GM20431 (cell line): ENCODE results near the gene CTSL.

ENCODE experiments used
- in situ Hi-C: fragments of 300-500 bp; cut with MseI, MboI; formaldehyde crosslinking; loops from one replicate; pipeline ENCODE4 v1.15.0; 2020; ENCODE audit warnings: low sequenced_read_pairs; ENCODE audit not compliant: unreplicated experiment

CTSL gene

GRCh38 chr9:87698069-87698809, 27.7 kb upstream of the CTSL start:
- in situ Hi-C loops = no loop called here

GRCh38 chr9:87699835-87700234, 26.1 kb upstream of the CTSL start:
- in situ Hi-C loops = no loop called here

DNA sequence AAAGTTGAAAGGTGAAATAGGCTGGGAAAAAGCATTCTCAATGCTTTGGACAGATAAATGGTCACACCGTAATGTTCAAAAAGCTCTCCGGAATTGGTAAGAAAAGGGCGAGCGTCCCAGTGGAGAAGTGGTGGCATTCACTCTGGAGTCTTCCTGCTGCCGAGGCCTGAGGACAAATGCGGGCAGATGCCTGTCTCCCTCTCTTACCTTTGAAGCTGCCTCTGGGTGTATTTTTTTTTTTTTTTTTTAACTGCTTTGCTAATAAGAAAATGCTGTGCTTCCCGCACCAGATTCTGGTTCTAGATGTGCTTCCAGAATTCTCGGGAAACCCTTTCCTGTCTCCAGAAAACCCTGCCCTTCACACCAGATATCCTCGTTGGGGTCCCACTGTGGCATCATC, 24.4 kb upstream of the CTSL start:
- in situ Hi-C loops = no loop called here

DNA sequence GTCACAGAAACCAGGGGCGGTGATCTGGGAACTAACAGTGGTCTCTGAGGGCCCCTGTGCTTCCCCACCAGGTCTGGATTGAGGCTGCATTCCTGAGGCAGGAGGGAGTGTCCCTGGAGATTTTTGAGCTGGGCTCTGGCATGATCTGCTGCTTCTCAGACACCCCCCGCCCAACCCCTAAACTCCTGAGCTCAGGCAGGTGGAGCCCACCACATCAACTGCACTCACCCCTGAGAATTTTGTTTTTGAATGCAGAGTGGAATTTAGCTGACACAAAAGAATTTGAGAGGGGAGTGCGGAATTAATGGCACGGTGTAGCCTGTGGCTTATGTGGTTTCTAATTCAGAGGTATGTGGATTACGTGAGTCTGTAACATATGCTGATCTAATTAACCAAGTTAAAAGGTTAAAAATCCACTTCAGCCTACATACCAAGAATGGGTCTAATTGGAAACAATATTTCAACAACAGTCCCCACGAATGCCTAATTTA, 23.9 kb upstream of the CTSL start:
- in situ Hi-C loops = no loop called here

- in situ Hi-C loops = no loop called here
Observed at GRCh38 chr9:87702921-87703320, 23.0 kb upstream of the CTSL start.

- in situ Hi-C loops = no loop called here
Observed at GRCh38 chr9:87703636-87704276, 22.2 kb upstream of the CTSL start.

GRCh38 chr9:87704342-87704741, 21.6 kb upstream of the CTSL start:
- in situ Hi-C loops = no loop called here

DNA sequence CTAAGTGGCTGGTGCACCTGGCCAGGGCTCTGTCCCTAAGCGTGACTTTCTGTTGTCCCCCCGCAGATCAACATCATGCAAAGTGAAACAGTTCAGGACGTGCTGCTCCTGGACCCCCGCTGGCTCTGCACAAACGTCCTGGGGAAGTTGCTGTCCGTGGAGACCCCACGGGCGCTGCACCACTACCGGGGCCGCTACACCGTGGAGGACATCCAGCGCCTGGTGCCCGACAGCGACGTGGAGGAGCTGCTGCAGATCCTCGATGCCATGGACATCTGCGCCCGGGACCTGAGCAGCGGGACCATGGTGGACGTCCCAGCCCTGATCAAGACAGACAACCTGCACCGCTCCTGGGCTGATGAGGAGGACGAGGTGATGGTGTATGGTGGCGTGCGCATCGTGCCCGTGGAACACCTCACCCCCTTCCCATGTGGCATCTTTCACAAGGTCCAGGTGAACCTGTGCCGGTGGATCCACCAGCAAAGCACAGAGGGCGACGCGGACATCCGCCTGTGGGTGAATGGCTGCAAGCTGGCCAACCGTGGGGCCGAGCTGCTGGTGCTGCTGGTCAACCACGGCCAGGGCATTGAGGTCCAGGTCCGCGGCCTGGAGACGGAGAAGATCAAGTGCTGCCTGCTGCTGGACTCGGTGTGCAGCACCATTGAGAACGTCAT, 19.7 kb upstream of the CTSL start:
- in situ Hi-C loops = no loop called here

DNA sequence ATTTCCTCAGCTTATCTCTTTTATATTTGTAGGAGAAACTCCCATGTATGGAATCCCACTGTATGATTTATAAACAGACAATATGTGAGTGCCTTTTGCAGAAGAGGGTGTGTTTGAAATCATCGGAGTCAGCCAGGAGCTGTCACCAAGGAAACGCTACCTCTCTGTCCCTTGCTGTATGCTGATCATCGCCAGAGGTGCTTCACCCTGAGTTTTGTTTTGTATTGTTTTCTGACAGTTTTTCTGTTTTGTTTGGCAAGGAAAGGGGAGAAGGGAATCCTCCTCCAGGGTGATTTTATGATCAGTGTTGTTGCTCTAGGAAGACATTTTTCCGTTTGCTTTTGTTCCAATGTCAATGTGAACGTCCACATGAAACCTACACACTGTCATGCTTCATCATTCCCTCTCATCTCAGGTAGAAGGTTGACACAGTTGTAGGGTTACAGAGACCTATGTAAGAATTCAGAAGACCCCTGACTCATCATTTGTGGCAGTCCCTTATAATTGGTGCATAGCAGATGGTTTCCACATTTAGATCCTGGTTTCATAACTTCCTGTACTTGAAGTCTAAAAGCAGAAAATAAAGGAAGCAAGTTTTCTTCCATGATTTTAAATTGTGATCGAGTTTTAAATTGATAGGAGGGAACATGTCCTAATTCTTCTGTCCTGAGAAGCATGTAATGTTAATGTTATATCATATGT, 18.0 kb upstream of the CTSL start:
- in situ Hi-C loops = no loop called here

- in situ Hi-C loops = no loop called here
Observed at GRCh38 chr9:87708546-87708945, 17.4 kb upstream of the CTSL start.

DNA sequence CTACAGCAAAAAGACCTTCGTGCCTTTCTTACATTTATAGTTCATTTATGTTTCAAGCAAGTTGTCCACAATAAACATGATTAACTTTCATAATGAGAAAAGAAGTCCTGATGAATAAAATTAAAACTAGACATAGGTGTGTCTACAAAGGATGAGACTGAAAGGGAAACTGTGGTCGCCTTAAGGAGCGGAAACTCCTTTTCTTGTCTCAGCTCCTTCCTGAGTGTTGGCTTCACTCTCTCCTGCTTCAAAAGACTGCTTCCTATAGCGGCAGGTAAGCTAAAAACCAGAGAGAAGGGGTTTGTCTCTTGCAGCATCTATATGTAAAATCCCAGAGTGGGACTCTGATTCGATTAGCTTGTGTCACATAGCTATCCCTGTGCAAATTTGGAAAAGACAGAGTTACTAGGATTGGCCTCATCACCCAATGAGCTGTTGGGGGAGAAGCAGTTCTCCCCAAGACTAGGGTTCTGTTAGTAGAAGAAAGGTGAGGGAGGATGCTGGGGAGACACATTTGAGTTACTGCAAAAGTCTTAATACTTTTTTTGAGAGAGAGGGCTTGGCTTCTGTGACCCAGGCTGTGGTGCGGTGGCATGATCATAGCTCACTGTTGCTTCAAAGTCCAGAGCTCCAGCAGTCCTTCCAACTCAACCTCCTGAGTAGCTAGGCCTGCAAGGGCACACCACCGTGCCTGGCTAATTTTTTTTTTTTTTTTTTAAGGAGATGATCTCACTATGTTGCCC, 16.8 kb upstream of the CTSL start:
- in situ Hi-C loops = no loop called here

- in situ Hi-C loops = no loop called here
Observed at GRCh38 chr9:87710443-87710842, 15.5 kb upstream of the CTSL start.

DNA sequence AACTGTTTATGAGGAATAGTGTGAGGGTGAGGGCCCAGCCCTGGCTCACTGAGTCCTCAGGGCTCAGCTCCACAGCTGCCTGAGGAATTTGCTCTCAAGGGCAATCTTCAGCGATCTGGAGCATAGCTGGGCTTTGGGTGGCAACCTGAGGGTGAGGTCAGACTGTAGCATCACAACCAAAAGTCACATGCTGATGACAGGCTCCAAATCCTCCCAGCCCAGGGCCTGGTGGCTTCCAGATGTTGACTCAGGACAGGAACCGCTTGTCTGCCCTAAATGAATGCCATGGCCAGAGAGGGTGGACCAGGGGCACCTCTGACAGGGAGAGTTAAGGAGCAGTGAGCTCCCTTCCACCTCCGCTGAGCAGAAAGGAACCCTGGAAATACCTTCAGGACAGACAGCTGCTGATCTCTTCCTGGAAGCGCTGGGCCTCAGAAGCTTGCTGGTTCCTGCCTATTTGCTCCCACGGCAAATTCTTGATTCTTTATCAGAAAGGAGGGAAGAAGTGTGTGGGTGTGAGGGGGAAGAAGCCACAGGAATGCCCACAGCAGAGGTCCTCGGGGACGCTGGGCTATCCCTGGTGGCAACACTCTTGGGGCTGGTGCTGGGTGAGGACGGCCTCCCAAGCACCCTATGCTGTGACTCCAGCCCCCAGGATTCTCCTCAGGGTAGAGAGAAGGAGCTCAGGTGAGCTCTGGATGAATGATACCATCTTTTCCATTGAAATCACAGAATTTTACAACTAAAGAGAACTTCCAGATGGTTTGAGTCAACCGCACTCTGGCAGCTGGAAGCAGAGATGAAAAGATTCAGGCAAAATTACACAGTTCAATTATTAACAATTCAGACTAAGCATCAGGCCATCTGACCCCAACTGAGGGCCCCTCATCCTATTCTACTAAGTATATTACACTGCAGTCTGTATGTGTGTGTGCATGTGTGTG, 13.8 kb upstream of the CTSL start:
- in situ Hi-C loops = no loop called here

DNA sequence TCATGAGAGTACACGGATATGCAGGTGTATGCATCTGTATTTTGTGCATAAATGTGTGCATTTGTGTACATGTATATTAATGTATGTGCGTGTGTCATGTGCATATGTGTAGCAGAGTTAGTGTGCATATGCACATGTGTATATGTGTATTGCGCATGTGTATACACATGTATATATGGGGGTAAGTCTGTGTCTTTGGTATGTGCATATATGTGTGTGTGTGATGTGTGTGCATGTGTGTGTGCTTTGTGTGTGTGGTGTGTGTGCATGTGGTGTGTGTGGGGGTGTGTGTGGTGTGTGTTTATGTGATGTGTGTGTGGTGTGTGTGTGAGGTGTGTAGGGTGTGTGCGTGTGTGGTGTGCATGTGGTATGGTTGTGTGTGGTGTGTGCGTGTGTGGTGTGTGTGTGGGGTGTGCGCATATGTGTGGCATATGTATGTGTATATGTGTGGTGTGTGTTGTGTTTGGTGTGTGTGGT, 13.1 kb upstream of the CTSL start:
- in situ Hi-C loops = no loop called here

GRCh38 chr9:87713278-87713987, 12.5 kb upstream of the CTSL start:
- in situ Hi-C loops = no loop called here

DNA sequence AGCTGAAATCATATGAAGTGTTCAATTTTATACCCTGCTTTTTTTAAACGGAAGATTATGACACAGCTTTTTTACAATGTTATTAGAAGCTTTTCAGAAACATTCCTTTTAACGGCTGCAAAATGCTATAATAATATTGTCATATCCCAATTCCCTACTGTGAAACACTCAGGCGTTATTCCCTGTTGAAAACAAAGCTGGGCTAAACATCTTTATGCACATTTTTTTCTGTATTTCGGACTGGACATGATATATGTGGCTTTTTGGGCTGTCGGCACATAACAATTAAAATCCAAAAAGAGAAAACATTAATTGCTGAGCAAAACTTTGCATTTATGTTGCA, 12.0 kb upstream of the CTSL start:
- in situ Hi-C loops = no loop called here

GRCh38 chr9:87714819-87715218, 11.1 kb upstream of the CTSL start:
- in situ Hi-C loops = no loop called here

DNA sequence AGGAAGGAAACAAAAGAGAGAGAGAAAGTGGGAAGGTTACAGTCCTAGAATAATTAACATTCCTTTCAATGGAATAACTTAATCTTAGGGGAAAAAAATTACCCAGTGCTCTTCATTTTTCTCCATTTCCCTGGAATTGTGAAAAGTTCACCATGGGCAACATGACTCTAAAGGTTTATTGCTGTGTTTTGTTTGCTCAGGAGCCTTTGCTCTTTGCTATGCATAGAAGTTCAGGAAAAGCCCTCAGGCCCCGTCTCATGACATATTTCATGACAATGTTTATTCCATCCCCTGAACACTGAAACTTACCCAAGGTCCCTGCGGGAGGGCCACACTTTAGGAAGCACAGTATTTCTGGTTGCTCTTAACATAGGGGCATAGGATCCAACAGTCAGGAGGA, 9.8 kb upstream of the CTSL start:
- in situ Hi-C loops = no loop called here
